ENCODE data around the gene SSC5D. TPM values are rescaled to one million over a fixed set of nuclear protein-coding genes. Genes with fewer than 3 reads are reported as not detected.

The SSC5D gene
- total RNA-seq, 2 experiments from 2014 or later = 0.67 to 0.70 TPM

DNA sequence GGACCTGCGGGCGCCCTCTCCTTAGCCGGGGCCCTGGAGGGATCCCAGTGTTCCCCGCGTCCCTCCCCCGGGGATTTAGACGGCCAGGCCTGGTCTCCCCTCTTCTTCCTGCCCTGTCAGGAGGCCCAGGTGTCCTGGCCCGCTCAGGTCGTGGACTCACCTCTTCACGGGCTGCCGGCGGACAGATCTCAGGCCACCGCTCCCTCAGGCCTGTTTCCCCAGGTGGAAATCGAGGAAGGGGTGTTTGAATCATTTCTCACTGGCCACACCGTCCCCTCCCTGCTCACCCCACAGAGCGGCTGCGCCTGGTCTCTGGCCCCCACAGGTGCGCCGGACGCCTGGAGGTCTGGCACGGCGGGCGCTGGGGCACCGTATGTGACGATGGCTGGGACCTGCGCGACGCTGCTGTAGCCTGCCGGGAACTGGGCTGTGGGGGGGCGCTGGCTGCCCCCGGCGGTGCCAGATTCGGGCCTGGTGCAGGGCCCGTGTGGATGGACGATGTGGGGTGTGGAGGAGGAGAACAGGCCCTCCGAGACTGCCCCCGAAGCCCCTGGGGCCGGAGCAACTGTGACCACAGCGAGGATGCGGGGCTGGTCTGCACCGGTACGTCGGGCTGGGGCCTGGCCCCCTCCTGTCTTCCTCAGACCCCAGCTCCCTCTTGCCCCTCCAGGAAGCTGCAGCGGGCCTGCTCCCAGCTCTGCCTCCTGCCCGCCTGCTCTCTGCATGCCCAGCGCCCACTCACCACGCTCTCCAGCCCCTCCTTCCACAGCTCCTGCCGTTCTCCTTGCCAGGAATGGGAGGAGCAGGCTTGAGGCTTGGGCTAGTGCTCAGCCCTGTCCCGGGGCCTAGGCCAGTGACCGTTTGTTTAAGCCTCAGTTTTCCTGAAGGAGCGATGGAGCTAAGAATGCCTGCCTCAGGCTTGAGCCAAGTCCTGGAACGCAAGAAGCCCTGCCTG lies 2.5 kb downstream of the SSC5D start:
- Mint-ChIP-seq H3K36me3 (ENCODE audit: low read depth) (no peaks in the 10 kb centered on the region), H3K27ac (no peak overlapping the region), H3K4me3 (no peak overlapping the region), H3K9me3 (no peaks in the 10 kb centered on the region), H3K27me3 (peaks cover 6% of the 10 kb centered on the region), H3K4me1 (ENCODE audit: low read depth) (peaks cover 19% of the 10 kb centered on the region)
- ChIA-PET POLR2A (interaction anchor here (0.7 kb wide), 1 partner anchor 8 kb away, joined by 3 read pairs; no protein-coding TSS in a partner anchor), CTCF (interaction anchor here (0.8 to 0.9 kb wide), 2 partner anchors 13 to 349 kb away, joined by 3 to 5 read pairs; no protein-coding TSS in a partner anchor)
- DNase-seq = no peak
- no peak for ATAC-seq
- TF ChIP-seq, protein P1, sequence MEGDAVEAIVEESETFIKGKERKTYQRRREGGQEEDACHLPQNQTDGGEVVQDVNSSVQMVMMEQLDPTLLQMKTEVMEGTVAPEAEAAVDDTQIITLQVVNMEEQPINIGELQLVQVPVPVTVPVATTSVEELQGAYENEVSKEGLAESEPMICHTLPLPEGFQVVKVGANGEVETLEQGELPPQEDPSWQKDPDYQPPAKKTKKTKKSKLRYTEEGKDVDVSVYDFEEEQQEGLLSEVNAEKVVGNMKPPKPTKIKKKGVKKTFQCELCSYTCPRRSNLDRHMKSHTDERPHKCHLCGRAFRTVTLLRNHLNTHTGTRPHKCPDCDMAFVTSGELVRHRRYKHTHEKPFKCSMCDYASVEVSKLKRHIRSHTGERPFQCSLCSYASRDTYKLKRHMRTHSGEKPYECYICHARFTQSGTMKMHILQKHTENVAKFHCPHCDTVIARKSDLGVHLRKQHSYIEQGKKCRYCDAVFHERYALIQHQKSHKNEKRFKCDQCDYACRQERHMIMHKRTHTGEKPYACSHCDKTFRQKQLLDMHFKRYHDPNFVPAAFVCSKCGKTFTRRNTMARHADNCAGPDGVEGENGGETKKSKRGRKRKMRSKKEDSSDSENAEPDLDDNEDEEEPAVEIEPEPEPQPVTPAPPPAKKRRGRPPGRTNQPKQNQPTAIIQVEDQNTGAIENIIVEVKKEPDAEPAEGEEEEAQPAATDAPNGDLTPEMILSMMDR (IDR thresholded peaks at IDR 0.05) = no peak
- intact Hi-C loops (cut with micrococcal nuclease) = no loop called here

DNA sequence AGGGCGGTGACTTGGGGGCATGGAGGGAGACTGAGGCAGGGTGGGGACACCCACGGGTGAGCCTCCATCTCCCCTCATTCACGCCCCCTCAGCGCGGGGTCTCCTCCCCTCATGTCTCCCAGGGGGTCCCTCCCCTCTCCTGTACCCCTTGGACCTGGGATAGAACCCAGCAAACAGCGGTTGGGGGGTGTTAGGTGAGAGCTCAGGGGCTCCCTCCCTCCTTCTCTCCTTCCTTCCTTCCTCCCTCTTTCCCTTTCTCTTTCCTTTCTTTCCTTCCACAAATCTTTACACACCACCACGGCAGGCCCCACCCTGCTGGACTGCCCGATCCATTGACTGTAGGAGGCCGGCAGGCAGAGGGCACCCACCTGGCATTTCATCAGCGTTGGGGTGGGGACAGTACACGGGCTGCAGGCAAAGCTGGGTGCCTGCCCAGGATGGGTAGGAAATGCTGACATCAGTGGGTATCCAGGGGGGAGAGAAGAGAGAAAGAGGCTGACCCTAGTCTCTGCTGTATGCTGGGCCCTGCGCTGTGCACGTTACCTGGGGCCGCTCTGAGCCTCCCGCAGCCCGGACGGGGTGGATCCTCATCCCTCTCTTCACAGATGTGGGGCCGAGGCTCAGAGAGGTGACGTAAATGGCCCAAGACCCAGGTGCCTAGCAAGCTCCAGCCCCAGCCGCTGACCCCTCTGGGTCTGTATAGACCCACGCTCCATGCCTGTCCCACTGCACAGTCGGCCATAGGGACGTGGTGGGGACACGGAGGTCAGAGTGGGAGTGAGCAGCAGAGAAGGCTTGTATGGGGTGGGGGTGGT lies 3.5 kb downstream of the SSC5D start:
- intact Hi-C loops (cut with micrococcal nuclease) = no loop called here
- Mint-ChIP-seq H3K27ac (no peak overlapping the region), H3K4me1 (ENCODE audit: low read depth) (peaks cover 15% of the 10 kb centered on the region), H3K9me3 (no peaks in the 10 kb centered on the region), H3K27me3 (peaks cover 6% of the 10 kb centered on the region), H3K36me3 (ENCODE audit: low read depth) (no peaks in the 10 kb centered on the region), H3K4me3 (no peak overlapping the region)
- ChIA-PET CTCF (interaction anchor here (0.9 to 1.4 kb wide), 2 partner anchors 38 to 350 kb away, joined by 3 read pairs; no protein-coding TSS in a partner anchor), POLR2A (interaction anchor here (0.7 kb wide), 1 partner anchor 9 kb away, joined by 3 read pairs; no protein-coding TSS in a partner anchor)
- no peak for ATAC-seq
- TF ChIP-seq, protein P1 (IDR thresholded peaks at IDR 0.05) = no peak
- no peak for DNase-seq

DNA sequence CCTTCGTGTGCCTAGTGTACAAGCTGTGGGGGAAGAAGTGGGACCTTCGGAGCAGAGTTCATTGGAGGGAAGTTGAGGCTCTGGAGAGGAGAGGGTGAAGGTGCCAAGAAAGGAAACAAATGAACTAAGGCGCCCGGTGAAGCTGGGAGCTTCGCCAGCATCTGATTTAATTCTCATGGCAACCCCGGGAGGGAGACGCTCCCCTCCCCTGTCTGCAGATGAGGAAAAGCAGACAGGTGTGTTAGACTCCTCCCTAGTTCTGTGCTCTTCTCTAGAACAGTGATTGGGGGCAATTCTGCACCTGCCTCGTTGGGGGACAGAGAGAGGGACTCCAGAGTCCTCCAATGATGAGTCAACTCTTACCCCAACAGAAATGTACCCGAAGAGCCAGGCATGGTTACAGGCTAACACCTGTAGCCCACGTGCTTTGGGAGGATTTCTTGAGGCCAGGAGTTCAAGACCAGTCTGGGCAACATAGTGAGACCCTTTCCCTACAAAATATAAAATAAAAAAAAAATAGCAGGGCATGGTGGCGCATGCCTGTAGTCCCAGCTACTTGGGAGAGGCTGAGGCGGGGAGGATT lies 4.2 kb downstream of the SSC5D start:
- H3K4me1 Mint-ChIP-seq (ENCODE audit: low read depth) = peaks cover 8% of the 10 kb centered on the region
- ChIA-PET POLR2A (interaction anchor here (0.6 to 0.9 kb wide), 2 partner anchors 8 to 402 kb away, joined by 3 read pairs; partner anchors contain the start of gene NAT14), CTCF (interaction anchor here (1.4 to 3.4 kb wide), 2 partner anchors 11 to 39 kb away, joined by 3 to 17 read pairs; no protein-coding TSS in a partner anchor)
- TF ChIP-seq, protein P1 (IDR thresholded peaks at IDR 0.05) = no peak
- H3K27me3 Mint-ChIP-seq = peaks cover 6% of the 10 kb centered on the region
- no peak overlapping the region for H3K27ac Mint-ChIP-seq
- intact Hi-C loops (cut with micrococcal nuclease) = no loop called here
- no peaks in the 10 kb centered on the region for H3K9me3 Mint-ChIP-seq
- H3K4me3 Mint-ChIP-seq = no peak overlapping the region
- no peaks in the 10 kb centered on the region for H3K36me3 Mint-ChIP-seq (ENCODE audit: low read depth)
- no peak for ATAC-seq
- no peak for DNase-seq

DNA sequence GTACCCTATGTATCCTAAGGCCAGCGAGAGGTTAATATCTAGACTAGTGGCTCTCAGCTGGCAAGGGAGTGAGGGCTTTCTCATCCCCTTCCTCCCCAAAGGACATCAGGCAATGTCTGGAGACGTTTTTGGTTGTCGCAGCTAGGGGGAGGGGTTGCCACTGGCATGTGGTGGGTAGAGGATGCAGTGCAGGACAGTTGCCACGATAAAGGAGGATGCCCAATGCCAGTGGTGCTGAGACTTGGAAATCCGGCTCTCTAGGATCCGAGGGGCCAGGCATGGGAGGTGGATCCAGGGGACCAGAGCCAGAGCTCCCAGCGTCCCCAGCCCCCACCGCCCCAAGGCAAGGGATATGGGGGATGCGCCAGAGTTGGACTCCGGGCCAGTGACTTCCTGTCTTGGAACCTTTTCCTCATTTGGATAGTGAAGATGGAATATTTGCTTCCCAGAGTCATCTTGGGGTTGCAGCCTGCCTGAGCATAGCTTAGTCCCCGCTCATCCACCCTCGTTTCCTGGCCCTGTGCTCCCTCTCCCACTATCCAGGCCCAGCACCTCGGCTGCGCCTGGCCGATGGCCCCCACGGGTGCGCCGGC lies 4.9 kb downstream of the SSC5D start:
- intact Hi-C loops (cut with micrococcal nuclease) = no loop called here
- ChIA-PET POLR2A (interaction anchor here (0.6 to 0.9 kb wide), 2 partner anchors 8 to 403 kb away, joined by 3 read pairs; partner anchors contain the start of gene NAT14), CTCF (interaction anchor here (2.5 to 3.4 kb wide), 2 partner anchors 11 to 25 kb away, joined by 8 to 17 read pairs; no protein-coding TSS in a partner anchor)
- no peak for DNase-seq
- Mint-ChIP-seq H3K4me1 (ENCODE audit: low read depth) (peaks cover 3% of the 10 kb centered on the region), H3K27ac (no peak overlapping the region), H3K36me3 (ENCODE audit: low read depth) (no peaks in the 10 kb centered on the region), H3K9me3 (no peaks in the 10 kb centered on the region), H3K27me3 (peaks cover 6% of the 10 kb centered on the region), H3K4me3 (no peak overlapping the region)
- ATAC-seq = no peak
- TF ChIP-seq, protein P1 (IDR thresholded peaks at IDR 0.05) = no peak

Data from activated CD8-positive, alpha-beta T cell treated with anti-CD3 and anti-CD28 coated beads for 36 hours (primary cell).